BE2C (cell line): ENCODE results near the gene SLC35A2.

ENCODE experiments used
- DNase-seq: peaks from one replicate; pipeline ENCODE4 v3.0.0-alpha.2; 2020
- H3K27me3 ChIP-seq: fragments of 250-450 bp; sonication (Bioruptor Pico); 2 replicates; pipeline ENCODE4 v1.5.1; 2020; ENCODE audit warnings: mild to moderate bottlenecking
- H3K36me3 ChIP-seq: fragments of 250-450 bp; sonication (Bioruptor Pico); 2 replicates; pipeline ENCODE4 v1.5.1; 2020; ENCODE audit warnings: mild to moderate bottlenecking
- H3K4me1 ChIP-seq: fragments of 250-450 bp; sonication (Bioruptor Pico); 2 replicates; pipeline ENCODE4 v1.5.1; 2020
- H3K4me3 ChIP-seq: 2 replicates; pipeline ENCODE4 v1.5.1; 2011; ENCODE audit warnings: low read depth, low read length
- H3K9me3 ChIP-seq: fragments of 250-450 bp; sonication (Bioruptor Pico); 2 replicates; pipeline ENCODE4 v1.5.1; 2020
- CTCF ChIP-seq: IDR thresholded peaks from 2 replicates; pipeline ENCODE4 v1.5.1; 2012; ENCODE audit warnings: mild to moderate bottlenecking, low read depth, low read length

SLC35A2 gene

GRCh38 chrX:48920718-48921104, 9.3 kb upstream of the SLC35A2 start:
- no peaks in the 10 kb centered on the region for H3K27me3 ChIP-seq
- DNase-seq, result no peak
- H3K36me3 ChIP-seq, result no peaks in the 10 kb centered on the region; the same call in 1 of the 2 replicates
- no peaks in the 10 kb centered on the region for H3K4me1 ChIP-seq
- no peaks in the 10 kb centered on the region for H3K9me3 ChIP-seq
- H3K4me3 ChIP-seq, result no peak overlapping the region
- TF ChIP-seq CTCF, result no peak

- Histone ChIP-seq H3K4me1 (no peaks in the 10 kb centered on the region), H3K9me3 (no peaks in the 10 kb centered on the region), H3K36me3 (no peaks in the 10 kb centered on the region; the same call in 1 of the 2 replicates), H3K27me3 (no peaks in the 10 kb centered on the region), H3K4me3 (no peak overlapping the region)
- no peak for TF ChIP-seq CTCF
- DNase-seq, result no peak
Observed at GRCh38 chrX:48919947-48920717, 8.7 kb upstream of the SLC35A2 start.

GRCh38 chrX:48919360-48919841, 8.0 kb upstream of the SLC35A2 start:
- Histone ChIP-seq H3K9me3 (no peaks in the 10 kb centered on the region), H3K27me3 (no peaks in the 10 kb centered on the region), H3K4me3 (peak overlapping the region; percentile 56), H3K36me3 (no peaks in the 10 kb centered on the region; the same call in 1 of the 2 replicates), H3K4me1 (no peaks in the 10 kb centered on the region)
- DNase-seq, result no peak
- no peak for TF ChIP-seq CTCF

GRCh38 chrX:48918643-48919340, 7.3 kb upstream of the SLC35A2 start, which contains the start of gene PIM2:
Gene PIM2, minus strand, starts transcription at chrX:48919024. Its CDS starts 190 bp downstream, at chrX:48918834.
- H3K4me1 ChIP-seq, result no peaks in the 10 kb centered on the region
- no peaks in the 10 kb centered on the region for H3K9me3 ChIP-seq
- H3K36me3 ChIP-seq, result no peaks in the 10 kb centered on the region; the same call in 1 of the 2 replicates
- no peaks in the 10 kb centered on the region for H3K27me3 ChIP-seq
- DNase-seq, result peak; percentile 93
- peak within 1 kb of the TSS; percentile 69 for H3K4me3 ChIP-seq
- no peak for TF ChIP-seq CTCF

GRCh38 chrX:48918301-48918642, 6.8 kb upstream of the SLC35A2 start:
- no peak for DNase-seq
- Histone ChIP-seq H3K9me3 (no peaks in the 10 kb centered on the region), H3K4me1 (no peaks in the 10 kb centered on the region), H3K4me3 (peak overlapping the region; percentile 69), H3K36me3 (no peaks in the 10 kb centered on the region; the same call in 1 of the 2 replicates), H3K27me3 (no peaks in the 10 kb centered on the region)
- no peak for TF ChIP-seq CTCF
